Osteocyte (in vitro differentiated cells): ENCODE data around the gene DHRS13. TPM values are rescaled to one million over a fixed set of nuclear protein-coding genes. Genes with fewer than 3 reads are reported as not detected.
"Not testable (repeated sequence)": the region's sequence is repeated elsewhere in the genome, so short reads cannot be mapped to it uniquely, and the experiment has no call there.

Experiments
- DNase-seq: peaks from one replicate; pipeline ENCODE4 v3.0.0; 2021; ENCODE audit warnings: mixed read lengths; ENCODE audit not compliant: unreplicated experiment; ENCODE audit errors: extremely low spot score
- H3K27ac Mint-ChIP-seq: one replicate; pipeline ENCODE4 v1.8.0; 2021; ENCODE audit warnings: mild to moderate bottlenecking, mixed read lengths; ENCODE audit not compliant: unreplicated experiment
- H3K27me3 Mint-ChIP-seq: one replicate; pipeline ENCODE4 v1.8.0; 2021; ENCODE audit warnings: mixed read lengths; ENCODE audit not compliant: unreplicated experiment
- H3K36me3 Mint-ChIP-seq: one replicate; pipeline ENCODE4 v1.8.0; 2021; ENCODE audit warnings: mixed read lengths; ENCODE audit not compliant: unreplicated experiment
- H3K4me1 Mint-ChIP-seq: one replicate; pipeline ENCODE4 v1.8.0; 2021; ENCODE audit warnings: mixed read lengths; ENCODE audit not compliant: unreplicated experiment
- H3K4me3 Mint-ChIP-seq: one replicate; pipeline ENCODE4 v1.8.0; 2021; ENCODE audit warnings: mild to moderate bottlenecking, moderate library complexity, mixed read lengths; ENCODE audit not compliant: unreplicated experiment
- H3K9me3 Mint-ChIP-seq: one replicate; pipeline ENCODE4 v1.8.0; 2021; ENCODE audit warnings: mixed read lengths; ENCODE audit not compliant: unreplicated experiment
- total RNA-seq: library from RNA; stranded (reverse); gene quantifications from 2 replicates; pipeline ENCODE4 v1.2.1, GENCODE V29; 2021
- TF ChIP-seq, protein P1 (sequence below): fragments of 200-600 bp; sonication (generic); IDR thresholded peaks from 2 replicates; pipeline ENCODE4 v1.5.0; 2021; ENCODE audit warnings: antibody characterized with exemption, mild to moderate bottlenecking, moderate library complexity

Gene DHRS13
- total RNA-seq, 1 donor from 2014 or later: 10.7 TPM

DNA sequence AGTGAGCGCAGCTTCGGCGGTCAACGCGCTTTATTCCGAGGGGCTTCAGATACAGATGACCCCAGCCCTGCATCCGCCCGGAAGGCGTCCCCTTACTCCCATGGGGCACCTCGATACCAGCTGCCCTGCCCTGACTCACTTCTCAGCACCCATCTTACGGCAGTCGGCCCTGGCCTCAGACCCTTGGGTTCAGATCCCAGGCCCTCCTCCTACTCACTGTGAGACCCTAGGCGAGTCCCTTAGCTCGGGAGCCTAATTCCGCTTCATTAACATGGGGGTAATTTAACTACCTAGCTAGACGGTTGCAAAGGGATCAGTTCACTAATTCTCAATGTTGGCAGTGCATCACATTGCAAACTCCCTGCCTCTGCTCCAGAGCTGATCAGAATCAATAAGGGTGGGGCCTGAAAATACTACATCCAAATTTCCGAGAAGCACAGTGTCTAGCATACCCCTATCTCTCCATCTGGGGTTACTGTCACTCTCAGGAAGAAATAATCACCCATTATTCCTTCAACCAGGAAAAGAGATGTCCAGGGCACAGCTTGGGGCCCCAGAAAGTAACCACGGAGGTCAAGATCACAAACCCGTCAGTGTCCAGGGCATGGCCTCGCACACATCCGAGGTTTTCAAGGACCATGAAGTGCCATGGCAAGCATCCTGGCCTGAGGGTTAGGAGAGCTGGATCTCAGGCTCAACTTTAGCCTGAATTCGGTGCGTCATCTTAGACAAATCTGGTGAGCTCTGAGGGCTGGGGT, 4.9 kb downstream of the DHRS13 start:
- no peaks in the 10 kb centered on the region for H3K9me3 Mint-ChIP-seq
- no peak for DNase-seq
- TF ChIP-seq, protein P1, sequence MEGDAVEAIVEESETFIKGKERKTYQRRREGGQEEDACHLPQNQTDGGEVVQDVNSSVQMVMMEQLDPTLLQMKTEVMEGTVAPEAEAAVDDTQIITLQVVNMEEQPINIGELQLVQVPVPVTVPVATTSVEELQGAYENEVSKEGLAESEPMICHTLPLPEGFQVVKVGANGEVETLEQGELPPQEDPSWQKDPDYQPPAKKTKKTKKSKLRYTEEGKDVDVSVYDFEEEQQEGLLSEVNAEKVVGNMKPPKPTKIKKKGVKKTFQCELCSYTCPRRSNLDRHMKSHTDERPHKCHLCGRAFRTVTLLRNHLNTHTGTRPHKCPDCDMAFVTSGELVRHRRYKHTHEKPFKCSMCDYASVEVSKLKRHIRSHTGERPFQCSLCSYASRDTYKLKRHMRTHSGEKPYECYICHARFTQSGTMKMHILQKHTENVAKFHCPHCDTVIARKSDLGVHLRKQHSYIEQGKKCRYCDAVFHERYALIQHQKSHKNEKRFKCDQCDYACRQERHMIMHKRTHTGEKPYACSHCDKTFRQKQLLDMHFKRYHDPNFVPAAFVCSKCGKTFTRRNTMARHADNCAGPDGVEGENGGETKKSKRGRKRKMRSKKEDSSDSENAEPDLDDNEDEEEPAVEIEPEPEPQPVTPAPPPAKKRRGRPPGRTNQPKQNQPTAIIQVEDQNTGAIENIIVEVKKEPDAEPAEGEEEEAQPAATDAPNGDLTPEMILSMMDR: no peak
- peak overlapping the region; percentile 88 for H3K4me3 Mint-ChIP-seq
- H3K27me3 Mint-ChIP-seq: no peaks in the 10 kb centered on the region
- peaks cover 2% of the 10 kb centered on the region for H3K36me3 Mint-ChIP-seq
- peak overlapping the region; percentile 83 for H3K27ac Mint-ChIP-seq
- peaks cover 44% of the 10 kb centered on the region for H3K4me1 Mint-ChIP-seq

DNA sequence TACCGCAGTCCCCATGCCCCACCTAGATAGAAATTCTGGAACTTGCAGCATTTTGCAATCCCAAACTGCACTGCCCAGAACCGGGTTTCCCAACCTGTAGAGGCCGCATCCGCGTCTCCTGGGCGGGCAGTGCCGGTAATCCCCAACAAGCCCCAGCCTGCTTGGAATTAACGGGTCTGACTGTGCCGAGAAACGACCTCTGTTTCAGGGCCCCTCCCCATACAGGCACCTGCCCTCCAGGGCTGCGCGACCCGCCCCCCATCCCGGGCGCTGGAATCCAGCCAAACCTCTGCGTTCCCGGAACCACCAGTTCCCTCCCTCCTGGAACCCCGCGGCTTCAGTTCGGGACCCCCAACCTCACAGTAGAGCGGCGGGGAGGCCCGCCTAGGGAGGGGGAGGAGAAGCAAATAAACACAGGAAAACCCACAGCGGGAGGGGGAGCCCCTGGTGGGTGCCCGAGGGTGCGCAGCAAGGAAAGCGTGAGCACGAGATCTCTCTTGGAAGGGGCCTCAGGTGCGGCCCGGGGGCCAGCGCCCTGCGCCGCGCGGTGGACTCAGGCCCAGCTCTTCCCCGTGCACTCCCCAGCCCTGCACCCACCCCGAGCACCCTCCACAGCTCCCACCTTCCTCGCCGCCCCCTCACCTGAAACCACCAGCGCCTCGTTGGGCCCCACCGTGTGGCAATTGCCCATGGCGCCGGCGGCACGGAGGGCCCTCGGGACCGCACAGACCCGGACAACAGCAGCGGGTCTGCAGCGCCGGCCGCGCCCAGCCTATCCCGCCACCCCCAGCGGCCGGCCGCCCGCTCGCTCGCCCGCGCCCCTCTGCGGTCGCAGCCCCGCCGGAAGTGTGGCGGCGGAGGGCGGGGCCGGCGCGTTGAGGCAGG, 5.8 kb downstream of the DHRS13 start, which contains the start of gene FLOT2:
Gene FLOT2 (minus strand): TSS at position 850 of the 885 bp plus-strand sequence. CDS start 159 bp downstream, at position 691.
- TF ChIP-seq, protein P1: peak; percentile 29
- peaks cover 3% of the 10 kb centered on the region for H3K36me3 Mint-ChIP-seq
- H3K4me3 Mint-ChIP-seq: peak within 1 kb of the TSS; percentile 88
- no peaks in the 10 kb centered on the region for H3K9me3 Mint-ChIP-seq
- H3K27ac Mint-ChIP-seq: peak within 1 kb of the TSS; percentile 83
- H3K4me1 Mint-ChIP-seq: peaks cover 47% of the 10 kb centered on the region
- no peaks in the 10 kb centered on the region for H3K27me3 Mint-ChIP-seq
- DNase-seq: no peak

DNA sequence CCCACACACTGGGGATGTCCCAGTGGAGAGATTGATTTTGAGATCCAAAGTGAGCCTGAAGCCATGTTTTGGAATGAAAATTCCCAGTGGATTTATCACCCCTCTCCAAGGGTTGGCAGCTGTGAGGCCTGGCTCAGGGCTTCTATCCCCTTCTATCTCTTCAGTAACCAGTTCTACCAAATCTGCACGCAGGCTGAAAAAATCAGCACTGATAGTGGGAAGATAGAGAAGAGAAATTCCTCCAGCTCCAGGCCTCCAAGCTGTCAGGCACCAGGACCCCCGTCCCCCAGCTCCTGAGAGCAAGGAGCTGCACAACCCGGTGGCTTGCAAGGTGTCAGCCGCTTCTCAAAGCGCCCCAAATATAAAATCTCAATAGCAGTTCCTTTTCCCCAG, 6.4 kb downstream of the DHRS13 start:
- peak overlapping the region; percentile 80 for H3K27ac Mint-ChIP-seq
- no peaks in the 10 kb centered on the region for H3K27me3 Mint-ChIP-seq
- no peak for DNase-seq
- H3K36me3 Mint-ChIP-seq: peaks cover 6% of the 10 kb centered on the region
- TF ChIP-seq, protein P1: no peak
- no peaks in the 10 kb centered on the region for H3K9me3 Mint-ChIP-seq
- peaks cover 47% of the 10 kb centered on the region for H3K4me1 Mint-ChIP-seq
- peak overlapping the region; percentile 88 for H3K4me3 Mint-ChIP-seq

DNA sequence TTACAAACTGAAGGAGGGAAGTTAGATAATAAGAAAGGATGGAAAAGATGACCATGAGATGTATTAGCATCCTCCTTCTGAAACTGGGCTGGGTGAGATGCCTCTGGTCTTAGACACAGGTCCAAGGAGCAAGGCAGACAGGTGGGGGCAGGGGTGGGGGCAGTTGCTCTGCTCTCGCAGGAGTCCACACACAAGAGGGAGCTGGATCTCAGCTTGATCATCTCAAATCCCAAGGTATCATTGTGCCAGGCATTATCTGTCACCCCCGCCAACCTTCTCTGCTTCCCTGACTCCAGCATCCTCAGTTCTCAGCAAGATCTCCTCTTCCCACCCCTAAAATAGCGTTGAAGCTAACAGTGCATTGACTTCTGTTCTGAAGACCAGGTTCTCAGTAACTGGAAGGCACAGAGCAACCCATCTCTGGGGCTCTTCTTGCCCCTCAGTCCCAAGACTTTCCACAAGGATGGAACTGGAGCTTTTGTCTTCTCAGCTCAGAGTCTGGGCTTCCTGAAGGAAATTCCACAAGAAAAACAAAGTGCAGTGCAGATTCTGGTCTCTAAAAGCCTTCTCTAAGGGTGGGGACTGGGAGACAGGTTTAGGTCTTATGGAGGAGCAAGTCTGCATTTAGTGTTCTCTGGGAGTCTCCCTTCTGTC, 7.0 kb downstream of the DHRS13 start:
- Mint-ChIP-seq H3K4me3 (peak overlapping the region; percentile 88), H3K4me1 (peaks cover 51% of the 10 kb centered on the region), H3K27ac (peak overlapping the region; percentile 80), H3K36me3 (peaks cover 7% of the 10 kb centered on the region), H3K27me3 (no peaks in the 10 kb centered on the region), H3K9me3 (no peaks in the 10 kb centered on the region)
- no peak for DNase-seq
- TF ChIP-seq, protein P1: no peak

DNA sequence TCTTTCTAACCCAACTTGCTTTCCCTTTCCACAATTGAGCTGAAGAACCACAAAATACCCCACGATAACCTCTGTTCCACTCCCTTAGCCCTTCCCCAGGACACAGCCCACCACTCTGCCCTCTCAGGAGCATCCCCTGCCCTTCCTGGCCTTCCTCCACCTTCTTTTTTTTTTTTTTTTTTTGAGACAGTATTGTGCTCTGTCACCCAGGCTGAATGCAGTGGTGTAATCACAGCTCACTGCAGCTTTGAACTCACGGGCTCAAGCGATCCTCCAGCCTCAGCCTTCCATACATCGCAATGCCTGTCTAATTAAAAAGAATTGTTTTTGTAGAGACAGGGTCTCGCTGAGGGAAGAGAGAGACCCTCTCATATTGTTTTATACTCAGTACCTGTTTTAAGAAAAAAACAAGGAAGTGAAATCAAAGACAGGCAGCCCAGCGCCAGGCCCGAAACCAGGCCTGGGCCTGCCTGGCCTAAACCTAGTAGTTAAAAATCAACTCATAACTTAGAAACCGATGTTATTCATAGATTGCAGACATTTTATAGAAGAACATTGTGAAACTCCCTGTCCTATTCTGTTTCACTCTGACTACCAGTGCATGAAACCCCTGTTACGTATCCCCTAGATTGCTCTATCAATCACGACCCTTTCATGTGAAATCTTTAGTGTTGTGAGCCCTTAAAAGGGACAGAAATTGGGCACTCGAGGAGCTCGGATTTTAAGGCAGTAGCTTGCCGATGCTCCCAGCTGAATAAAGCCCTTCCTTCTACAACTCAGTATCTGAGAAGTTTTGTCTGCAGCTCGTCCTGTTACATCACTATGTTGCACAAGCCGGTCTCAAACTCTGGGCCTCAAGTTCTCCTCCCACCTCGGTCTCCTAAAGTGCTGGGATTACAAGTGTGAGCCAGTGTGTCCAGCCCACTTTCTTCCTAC, 9.4 kb downstream of the DHRS13 start:
- DNase-seq, H3K9me3 Mint-ChIP-seq, H3K27me3 Mint-ChIP-seq, H3K36me3 Mint-ChIP-seq: not testable (repeated sequence)
- Mint-ChIP-seq H3K4me1 (peaks cover 50% of the 10 kb centered on the region), H3K27ac (peak overlapping the region; percentile 77), H3K4me3 (peak overlapping the region; percentile 32)
